ENCODE measurements around the gene RGS9. TPM values are rescaled to one million over a fixed set of nuclear protein-coding genes. Genes with fewer than 3 reads are reported as not detected.

Gene RGS9
- total RNA-seq, 2 donors from 2014 or later, result 4.3 to 4.4 TPM

- intact Hi-C loops (cut with DNase I), result no loop called here
- WGBS, 2 donors, result 46 to 53% methylated on average over 5 of the region's 5 CpGs
- TF ChIP-seq, protein P1, sequence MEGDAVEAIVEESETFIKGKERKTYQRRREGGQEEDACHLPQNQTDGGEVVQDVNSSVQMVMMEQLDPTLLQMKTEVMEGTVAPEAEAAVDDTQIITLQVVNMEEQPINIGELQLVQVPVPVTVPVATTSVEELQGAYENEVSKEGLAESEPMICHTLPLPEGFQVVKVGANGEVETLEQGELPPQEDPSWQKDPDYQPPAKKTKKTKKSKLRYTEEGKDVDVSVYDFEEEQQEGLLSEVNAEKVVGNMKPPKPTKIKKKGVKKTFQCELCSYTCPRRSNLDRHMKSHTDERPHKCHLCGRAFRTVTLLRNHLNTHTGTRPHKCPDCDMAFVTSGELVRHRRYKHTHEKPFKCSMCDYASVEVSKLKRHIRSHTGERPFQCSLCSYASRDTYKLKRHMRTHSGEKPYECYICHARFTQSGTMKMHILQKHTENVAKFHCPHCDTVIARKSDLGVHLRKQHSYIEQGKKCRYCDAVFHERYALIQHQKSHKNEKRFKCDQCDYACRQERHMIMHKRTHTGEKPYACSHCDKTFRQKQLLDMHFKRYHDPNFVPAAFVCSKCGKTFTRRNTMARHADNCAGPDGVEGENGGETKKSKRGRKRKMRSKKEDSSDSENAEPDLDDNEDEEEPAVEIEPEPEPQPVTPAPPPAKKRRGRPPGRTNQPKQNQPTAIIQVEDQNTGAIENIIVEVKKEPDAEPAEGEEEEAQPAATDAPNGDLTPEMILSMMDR (IDR thresholded peaks at IDR 0.05), result no peak
- TF ChIP-seq POLR2A (IDR thresholded peaks at IDR 0.05), result no peak
Observed at GRCh38 chr17:65184235-65184959, 47.2 kb downstream of the RGS9 start.

DNA sequence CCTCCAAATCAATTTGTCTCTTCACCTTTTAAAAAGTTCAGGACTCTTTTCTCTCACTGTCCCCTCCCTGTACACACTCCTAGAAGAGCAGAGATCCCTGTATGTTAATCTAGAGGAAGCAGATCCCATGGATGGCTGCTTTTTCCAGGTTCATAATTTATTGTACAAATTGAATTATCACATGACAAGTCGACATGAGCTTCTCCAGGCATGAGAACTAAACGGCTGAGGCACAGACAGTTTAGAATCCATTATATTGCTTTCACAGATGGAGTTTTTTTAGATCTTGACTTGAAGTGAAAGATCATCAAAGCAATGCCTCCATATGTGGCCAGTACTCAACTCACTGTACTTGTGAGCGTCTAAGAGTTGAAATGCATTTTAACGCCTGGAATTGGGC is 47.9 kb downstream of the RGS9 start:
- WGBS, 2 donors, result 61% methylated on average over 4 of the region's 4 CpGs

More at GRCh38 chr17:65184235-65184959, 47.2 kb downstream of the RGS9 start:
- DNase-seq (no peak), ATAC-seq (no peak)
- H3K9me3 ChIP-seq, result no peaks in the 10 kb centered on the region
- H3K4me3 ChIP-seq, result no peak overlapping the region
- H3K4me1 ChIP-seq, result no peaks in the 10 kb centered on the region
- H3K27me3 ChIP-seq, result no peaks in the 10 kb centered on the region
- H3K36me3 ChIP-seq (replicated peaks in 1 of 2; ENCODE audit: insufficient read depth in 1 of 2, low read depth in 2 of 2), result no peaks in the 10 kb centered on the region
- no peak overlapping the region for H3K27ac ChIP-seq

DNA sequence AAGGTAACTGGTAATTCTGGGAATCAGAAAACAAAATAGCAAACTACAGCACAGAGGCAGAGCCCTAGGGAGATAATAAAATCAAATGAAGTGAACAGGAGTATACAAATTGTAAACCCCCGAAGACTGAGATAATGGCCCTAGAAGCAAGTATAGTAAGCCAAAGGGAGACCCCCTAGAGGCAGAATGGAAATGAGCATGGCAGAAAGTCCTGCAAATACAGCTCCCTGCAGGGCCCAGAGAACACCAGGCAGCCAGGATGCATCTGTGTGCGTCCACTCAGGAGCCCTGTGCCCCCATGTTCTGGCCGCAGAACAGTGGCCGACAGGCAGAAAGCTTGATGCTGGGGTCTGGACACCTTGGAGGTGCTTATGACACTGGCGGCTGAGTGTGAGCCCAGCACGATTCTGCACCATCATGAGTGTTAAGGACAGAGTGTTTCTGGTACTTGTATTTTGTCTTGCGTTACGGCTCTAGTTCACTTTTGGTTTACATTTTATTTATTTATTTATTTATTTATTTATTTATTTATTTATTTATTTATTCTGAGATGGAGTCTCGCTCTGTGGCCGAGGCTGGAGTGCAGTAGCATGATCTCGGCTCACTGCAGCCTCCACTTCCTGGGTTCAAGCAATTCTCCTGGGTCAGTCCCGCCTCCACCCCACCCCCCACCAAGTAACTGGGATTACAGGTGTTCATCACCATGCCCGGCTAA is 48.7 kb downstream of the RGS9 start:
- TF ChIP-seq POLR2A (IDR thresholded peaks at IDR 0.05), result no peak
- TF ChIP-seq, protein P1 (IDR thresholded peaks at IDR 0.05), result no peak
- intact Hi-C loops (cut with DNase I), result no loop called here
- Histone ChIP-seq H3K36me3 (replicated peaks in 1 of 2; ENCODE audit: insufficient read depth in 1 of 2, low read depth in 2 of 2) (no peaks in the 10 kb centered on the region), H3K4me3 (no peak overlapping the region), H3K4me1 (no peaks in the 10 kb centered on the region), H3K9me3 (no peaks in the 10 kb centered on the region), H3K27me3 (no peaks in the 10 kb centered on the region), H3K27ac (no peak overlapping the region)
- no peak for DNase-seq
- 83 to 86% methylated on average over 12 of the region's 13 CpGs for WGBS, 2 donors
- ATAC-seq, result no peak

More for the DNA sequence above, 47.9 kb downstream of the RGS9 start:
- H3K27me3 ChIP-seq, result no peaks in the 10 kb centered on the region
- DNase-seq, result no peak
- no peak overlapping the region for H3K4me3 ChIP-seq
- H3K27ac ChIP-seq, result no peak overlapping the region
- TF ChIP-seq POLR2A (IDR thresholded peaks at IDR 0.05), result no peak
- TF ChIP-seq, protein P1 (IDR thresholded peaks at IDR 0.05), result no peak
- no peaks in the 10 kb centered on the region for H3K4me1 ChIP-seq
- H3K36me3 ChIP-seq (replicated peaks in 1 of 2; ENCODE audit: insufficient read depth in 1 of 2, low read depth in 2 of 2), result no peaks in the 10 kb centered on the region
- intact Hi-C loops (cut with DNase I), result no loop called here
- no peaks in the 10 kb centered on the region for H3K9me3 ChIP-seq
- no peak for ATAC-seq

DNA sequence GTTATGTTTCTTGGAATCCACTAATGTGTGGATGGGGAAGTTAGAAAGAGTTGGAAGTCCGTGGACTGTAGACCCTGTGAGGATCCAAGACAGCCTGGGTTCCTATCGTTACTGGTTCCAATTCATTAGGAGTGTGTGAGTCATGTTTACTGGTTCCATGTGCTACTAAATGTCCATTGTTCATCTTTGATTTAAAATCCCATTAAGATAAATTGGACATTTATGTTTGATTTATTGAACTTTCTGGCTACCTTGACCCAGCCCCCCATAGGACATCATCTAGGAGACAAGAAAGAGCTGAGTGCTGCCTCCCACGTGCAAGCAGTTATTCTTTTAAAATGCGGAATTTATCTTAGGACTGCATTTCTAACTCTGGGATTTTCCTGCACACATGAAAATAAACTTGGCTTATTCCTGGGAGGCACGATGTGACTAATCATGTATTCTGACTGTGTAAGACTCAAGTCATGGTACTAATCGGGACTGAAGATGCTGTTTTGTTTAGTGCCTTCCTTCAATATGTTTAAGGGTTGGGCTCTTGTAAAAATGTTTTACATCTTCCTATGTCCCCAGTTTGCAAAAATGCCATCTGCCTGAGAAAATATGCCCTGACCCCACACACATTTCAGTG is 53.4 kb downstream of the RGS9 start:
- ATAC-seq (no peak), DNase-seq (no peak)
- no peaks in the 10 kb centered on the region for H3K27me3 ChIP-seq
- TF ChIP-seq POLR2A (IDR thresholded peaks at IDR 0.05), result no peak
- TF ChIP-seq, protein P1 (IDR thresholded peaks at IDR 0.05), result no peak
- H3K27ac ChIP-seq, result no peak overlapping the region
- H3K36me3 ChIP-seq (replicated peaks in 1 of 2; ENCODE audit: insufficient read depth in 1 of 2, low read depth in 2 of 2), result no peaks in the 10 kb centered on the region
- intact Hi-C loops (cut with DNase I), result no loop called here
- no peaks in the 10 kb centered on the region for H3K4me1 ChIP-seq
- 72 to 80% methylated on average over 6 of the region's 6 CpGs for WGBS, 2 donors
- no peak overlapping the region for H3K4me3 ChIP-seq
- no peaks in the 10 kb centered on the region for H3K9me3 ChIP-seq

Data from body of pancreas (tissue), 4 donors.